Cardiac ventricle fibroblast (primary cell): ENCODE measurements around the gene BAG5. TPM values are rescaled to one million over a fixed set of nuclear protein-coding genes. Genes with fewer than 3 reads are reported as not detected.

Experiments
- total RNA-seq: library from RNA; depleted of rRNA; stranded (reverse); fragments of >200 nt; gene quantifications from 2 replicates; pipeline ENCODE4 v1.2.3, GENCODE V29; 2015

BAG5 gene
- 16.7 and 17.3 TPM in 2 replicates for total RNA-seq

DNA sequence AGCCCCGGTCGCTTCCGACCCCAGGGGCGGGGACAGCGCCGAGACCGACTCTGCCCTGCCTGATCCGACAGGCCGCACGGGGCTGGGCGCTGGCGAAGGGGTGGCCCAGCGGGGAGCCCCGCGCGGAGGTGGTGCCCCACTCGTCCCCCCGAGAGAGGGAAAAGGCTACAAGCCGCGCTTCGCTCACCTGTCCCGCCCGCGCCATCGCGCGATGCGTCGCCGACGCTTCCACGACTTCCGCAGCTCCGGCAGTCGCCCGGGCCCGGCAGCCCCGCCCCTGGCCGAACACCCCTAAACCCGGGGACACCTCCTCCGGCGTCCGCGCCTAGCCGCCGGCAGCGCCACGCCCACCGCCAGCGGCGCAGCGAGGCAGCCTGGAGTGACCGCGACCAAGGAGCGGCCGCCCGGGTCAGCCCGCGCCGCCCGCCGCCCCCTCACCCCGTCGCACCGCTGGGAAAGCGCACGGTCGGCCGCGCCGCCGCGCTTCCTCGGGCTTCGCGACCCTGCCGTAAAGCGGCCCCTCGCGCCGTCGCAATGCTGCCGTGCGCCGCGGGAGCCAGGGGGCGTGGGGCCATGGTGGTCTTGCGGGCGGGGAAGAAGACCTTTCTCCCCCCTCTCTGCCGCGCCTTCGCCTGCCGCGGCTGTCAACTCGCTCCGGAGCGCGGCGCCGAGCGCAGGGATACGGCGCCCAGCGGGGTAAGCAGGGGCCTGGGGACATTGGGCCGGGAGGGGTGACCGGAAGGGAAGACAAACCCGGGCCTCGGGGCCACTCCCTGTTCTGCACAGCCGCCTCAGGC is at the start of gene BAG5, which contains the start of gene COA8:
Gene BAG5 (minus strand): TSS at position 229 of the 797 bp plus-strand sequence. CDS start 1,493 bp downstream, outside the sequence.
Gene COA8 (plus strand): TSS at position 532 of the 797 bp plus-strand sequence. CDS start 42 bp downstream, at position 574.

DNA sequence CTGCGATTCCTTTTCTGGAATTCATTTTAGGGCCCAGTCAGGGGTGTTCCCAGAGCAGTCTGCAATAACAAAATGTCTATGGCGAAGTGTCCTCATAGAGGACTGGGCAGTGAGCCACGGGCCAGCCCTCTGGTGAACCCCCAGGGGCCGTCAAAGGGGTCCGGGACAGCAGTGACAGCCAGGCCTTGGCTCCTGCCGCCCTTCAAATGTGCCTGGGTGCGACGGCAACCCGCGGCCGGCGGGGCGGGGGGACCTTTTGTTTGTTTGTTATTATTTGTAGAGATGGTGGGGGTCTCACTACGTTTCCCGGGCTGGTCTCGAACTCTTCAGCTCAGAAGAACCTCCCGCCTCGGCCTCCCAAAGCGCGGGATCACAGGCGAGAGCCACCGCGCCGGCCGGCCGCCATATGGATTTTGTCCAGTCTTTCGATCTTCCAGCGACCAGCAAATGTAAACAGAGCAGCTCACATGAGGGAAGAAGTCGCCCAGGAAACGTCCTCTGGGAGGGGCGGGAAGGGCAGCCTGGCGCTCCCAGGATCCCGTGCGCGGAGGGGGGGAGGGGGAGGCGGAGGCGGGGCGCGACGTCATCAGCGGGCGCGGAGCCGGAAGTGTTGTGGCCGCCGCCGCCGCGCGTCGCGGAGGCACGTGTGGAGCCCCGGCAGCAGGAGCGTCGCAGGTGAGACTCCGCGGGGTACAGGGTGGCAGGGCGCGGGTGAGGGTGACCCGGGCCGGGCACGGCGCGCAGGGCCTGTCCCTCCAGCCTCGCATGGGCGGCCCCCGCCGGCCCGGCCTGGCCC is 33.7 kb downstream of the BAG5 start, which contains the start of gene TRMT61A:
Gene TRMT61A (plus strand): TSS at position 610 of the 796 bp plus-strand sequence. CDS start 783 bp downstream, outside the sequence.

DNA sequence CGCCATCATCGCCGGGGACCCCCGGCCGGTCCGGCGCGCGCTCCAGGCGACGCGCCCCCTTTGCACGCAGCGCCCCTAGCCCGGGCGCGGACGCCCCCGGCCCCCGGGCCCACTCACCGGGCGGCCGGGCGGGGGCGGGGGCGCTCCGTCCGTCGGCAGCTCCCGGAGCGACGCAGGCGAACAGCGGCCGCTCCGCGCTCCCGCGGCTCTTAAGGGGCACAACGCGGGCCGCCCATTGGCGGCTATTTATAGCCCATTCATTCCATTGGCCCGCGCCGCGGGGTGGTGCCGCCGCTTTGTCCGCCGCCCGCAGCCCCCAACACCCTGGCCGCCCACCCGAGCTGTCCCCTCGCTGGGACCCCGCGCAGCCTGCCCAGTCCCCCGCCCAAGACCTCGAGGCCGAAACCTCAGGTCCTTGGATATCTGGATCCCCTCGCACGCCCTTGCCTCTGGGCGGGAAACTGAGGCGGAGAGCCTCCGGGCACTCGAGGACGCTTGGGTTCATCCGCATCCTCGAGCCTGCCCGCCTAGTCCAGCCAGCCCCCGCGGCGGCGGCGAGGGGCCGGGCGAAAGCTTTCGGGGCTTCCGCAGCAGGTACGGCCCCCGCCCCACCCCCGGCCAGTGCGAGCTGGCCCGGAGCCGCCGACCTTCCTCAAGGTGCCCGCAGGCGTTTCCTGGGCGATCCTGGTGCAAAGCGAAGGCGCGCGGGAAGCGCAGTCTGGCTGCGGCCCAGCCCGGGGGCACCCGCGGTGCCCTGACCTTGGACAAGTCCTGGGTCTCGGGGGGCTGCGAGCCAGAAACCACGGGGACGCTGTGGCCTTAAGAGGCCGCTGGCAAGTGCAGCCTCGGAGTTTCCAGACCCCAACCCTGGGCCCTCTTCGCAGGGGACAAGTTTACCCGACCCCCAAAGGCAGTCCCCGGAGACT is 39.5 kb downstream of the BAG5 start, which contains the start of gene CKB:
Gene CKB (minus strand): TSS at position 182 of the 926 bp plus-strand sequence. CDS start 337 bp downstream, outside the sequence.

Other genes starting within 250 kb of the BAG5 start
- gene EIF5, start 228.4 kb downstream of the BAG5 start, total RNA-seq = 213 and 229 TPM in 2 replicates
- 52.8 and 53.5 TPM in 2 replicates for gene MARK3, start 177.2 kb downstream of the BAG5 start, total RNA-seq
- 7.8 and 11.6 TPM in 2 replicates for gene CKB, start 39.8 kb downstream of the BAG5 start, total RNA-seq
- gene TRMT61A, start 33.5 kb downstream of the BAG5 start, total RNA-seq = 8.7 and 9.7 TPM in 2 replicates
- gene COA8, start 303 bp upstream of the BAG5 start, total RNA-seq = 29.1 and 30.0 TPM in 2 replicates
- 122 and 127 TPM in 2 replicates for gene KLC1, start 66.6 kb upstream of the BAG5 start, total RNA-seq
- 3.6 and 13.5 TPM in 2 replicates for gene XRCC3, start 152.8 kb upstream of the BAG5 start, total RNA-seq
- gene ZFYVE21, start 153.2 kb upstream of the BAG5 start, total RNA-seq = 51.6 and 60.8 TPM in 2 replicates